Mononuclear cell (primary cell): ENCODE measurements around the gene CARS2. TPM values are rescaled to one million over a fixed set of nuclear protein-coding genes. Genes with fewer than 3 reads are reported as not detected.
"Not testable (repeated sequence)": the region's sequence is repeated elsewhere in the genome, so short reads cannot be mapped to it uniquely, and the experiment has no call there.

Experiments
- H3K27me3 ChIP-seq: 2 replicates; pipeline ENCODE4 v1.6.0; 2011; ENCODE audit warnings: low read length, control low read depth; ENCODE audit not compliant: insufficient read depth
- H3K4me1 ChIP-seq: 2 replicates; pipeline ENCODE4 v1.5.1; 2011; ENCODE audit warnings: mild to moderate bottlenecking, low read length, control low read depth; ENCODE audit not compliant: insufficient read depth
- H3K4me3 ChIP-seq: 2 replicates; pipeline ENCODE4 v1.5.1; 2011; ENCODE audit warnings: mild to moderate bottlenecking, low read length, moderate library complexity
- H3K9me3 ChIP-seq: 2 replicates; pipeline ENCODE4 v1.5.1; 2011; ENCODE audit warnings: low read depth, mild to moderate bottlenecking, control low read depth, low read length
- total RNA-seq: library from RNA; depleted of rRNA; stranded (reverse); fragments of >200 nt; gene quantifications from one replicate; pipeline ENCODE4 v1.2.3, GENCODE V29; 2012

CARS2 gene
- total RNA-seq, 1 donor = 44.4 TPM

DNA sequence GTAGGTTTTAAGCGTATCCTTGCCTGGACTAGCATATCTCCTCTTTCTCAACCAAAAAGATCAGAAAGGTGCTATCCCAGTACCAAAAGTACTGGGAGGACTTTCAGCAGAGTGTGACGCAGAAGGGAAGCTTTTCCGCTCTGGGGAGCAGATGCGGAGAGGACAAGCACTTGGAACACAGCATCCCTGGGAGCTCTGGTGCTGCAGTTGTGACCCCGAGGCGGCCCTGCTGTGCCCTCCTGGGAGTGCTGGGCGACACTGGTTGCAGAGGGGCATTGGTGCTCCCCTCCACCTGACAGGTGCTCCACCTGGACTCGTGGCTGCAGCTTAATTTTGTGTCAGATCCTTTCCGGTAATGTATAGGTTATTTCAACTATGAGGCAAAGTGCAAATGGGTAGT, 87.1 kb downstream of the CARS2 start:
- peaks cover 15% of the 10 kb centered on the region for H3K4me1 ChIP-seq
- H3K27me3 ChIP-seq = no peaks in the 10 kb centered on the region
- no peaks in the 10 kb centered on the region for H3K9me3 ChIP-seq
- no peak overlapping the region for H3K4me3 ChIP-seq

DNA sequence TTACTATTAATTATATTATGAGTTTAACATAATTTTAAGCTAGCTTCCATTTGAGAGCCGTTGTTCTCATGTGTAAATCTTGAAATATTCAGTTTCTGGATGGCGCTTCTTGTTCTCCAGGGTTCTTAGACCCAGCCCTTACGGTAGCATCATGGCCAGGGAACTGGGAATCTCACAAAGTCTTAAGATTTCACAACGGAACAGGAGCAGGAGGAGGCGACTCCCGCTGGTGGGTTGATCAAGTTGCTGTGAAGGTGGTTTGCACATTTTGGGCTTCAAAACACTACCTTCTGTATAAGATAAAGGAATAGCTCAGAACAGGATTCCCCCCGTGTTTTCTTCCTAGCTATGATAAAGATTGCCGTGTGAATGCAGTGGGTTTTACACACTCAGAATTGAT, 87.7 kb downstream of the CARS2 start:
- Histone ChIP-seq H3K27me3 (no peaks in the 10 kb centered on the region), H3K4me3 (no peak overlapping the region), H3K9me3 (no peaks in the 10 kb centered on the region), H3K4me1 (peaks cover 15% of the 10 kb centered on the region)

DNA sequence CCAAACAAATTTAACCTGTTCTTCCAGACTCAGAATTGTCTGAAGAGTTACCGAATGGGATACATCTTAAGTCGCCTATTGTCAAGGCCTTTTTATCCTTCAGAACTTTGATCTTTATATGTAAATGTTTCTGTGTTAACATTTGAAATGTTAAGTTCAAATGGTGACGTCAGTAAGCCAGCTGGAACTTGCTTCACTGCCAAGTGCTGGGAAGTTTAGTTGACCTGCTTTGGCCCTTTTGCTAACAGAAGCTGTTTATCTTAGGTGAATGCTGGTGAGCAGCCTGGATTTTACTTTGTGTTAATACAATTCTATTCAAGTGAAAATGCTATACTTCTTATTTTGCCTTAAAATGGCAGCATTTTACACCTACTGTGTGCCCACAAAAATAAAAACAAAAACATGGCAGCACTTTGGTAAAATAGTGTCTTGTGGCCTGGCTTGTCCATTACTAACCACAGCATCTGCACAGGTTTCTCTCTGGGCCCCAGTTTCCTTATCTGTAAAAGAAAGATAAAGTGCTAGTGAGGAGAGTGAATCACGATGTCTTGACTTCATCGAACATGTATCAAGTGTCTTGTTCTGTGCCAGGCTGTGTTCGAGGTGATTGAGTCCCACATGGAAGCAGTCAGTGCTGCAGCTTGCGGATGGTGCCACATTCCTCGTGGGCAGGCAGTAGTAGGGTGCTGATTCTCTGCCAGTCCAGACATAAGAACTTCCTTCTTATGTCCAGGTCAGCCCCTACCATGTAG, 88.4 kb downstream of the CARS2 start:
- no peak overlapping the region for H3K4me3 ChIP-seq

DNA sequence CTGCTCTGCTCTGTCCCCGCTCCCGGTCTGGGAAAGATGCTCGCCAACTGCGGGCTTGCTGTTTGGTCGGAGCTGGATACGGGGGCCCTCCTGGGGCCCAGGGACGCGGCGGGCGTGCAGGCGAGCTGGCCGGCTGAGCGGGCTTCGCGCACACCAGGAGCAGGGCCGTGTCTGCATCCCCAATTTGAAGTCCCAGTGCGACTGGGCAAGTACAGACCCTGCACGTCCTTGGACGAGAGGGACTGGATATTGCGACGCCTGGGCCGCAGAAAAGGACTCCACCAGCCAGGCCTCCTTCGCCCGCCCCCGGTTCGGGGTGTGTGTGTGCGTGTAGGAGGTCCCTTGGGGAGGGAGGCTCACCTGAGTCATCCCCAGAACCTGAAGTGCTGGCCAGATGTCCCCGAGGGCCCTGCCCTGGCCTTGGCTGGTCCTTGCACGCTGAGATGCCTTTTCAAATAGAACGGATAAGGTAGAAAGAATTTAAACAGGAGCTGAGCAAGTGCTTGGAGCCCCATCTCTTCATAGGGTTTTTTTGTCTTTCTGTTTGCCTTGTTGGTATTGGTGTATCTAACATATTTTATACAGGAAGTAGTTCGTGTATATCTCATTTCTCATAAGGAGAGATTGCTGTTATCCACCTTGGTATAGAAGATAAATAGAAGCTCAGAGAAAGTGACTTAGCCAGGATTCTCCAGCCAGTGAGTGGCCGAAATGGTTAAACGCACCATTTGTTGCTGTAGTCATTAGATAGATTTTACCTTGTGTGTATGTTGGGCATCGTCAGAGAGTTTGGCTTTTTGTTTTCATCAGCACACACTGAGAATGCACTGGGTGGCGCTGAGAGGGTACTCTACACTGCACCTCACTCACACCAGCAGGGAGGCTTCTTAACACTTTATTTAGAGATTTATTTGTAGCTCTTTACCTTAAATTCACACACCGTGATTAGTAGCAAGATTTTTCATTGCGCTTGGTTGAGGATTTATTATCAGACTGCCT, 89.5 kb downstream of the CARS2 start:
- H3K27me3 ChIP-seq = no peaks in the 10 kb centered on the region
- H3K4me3 ChIP-seq = peak overlapping the region; percentile 65
- H3K4me1 ChIP-seq = peaks cover 15% of the 10 kb centered on the region
- no peaks in the 10 kb centered on the region for H3K9me3 ChIP-seq

More for the DNA sequence above, 88.4 kb downstream of the CARS2 start:
- H3K27me3 ChIP-seq = no peaks in the 10 kb centered on the region
- peaks cover 15% of the 10 kb centered on the region for H3K4me1 ChIP-seq
- H3K9me3 ChIP-seq = no peaks in the 10 kb centered on the region

DNA sequence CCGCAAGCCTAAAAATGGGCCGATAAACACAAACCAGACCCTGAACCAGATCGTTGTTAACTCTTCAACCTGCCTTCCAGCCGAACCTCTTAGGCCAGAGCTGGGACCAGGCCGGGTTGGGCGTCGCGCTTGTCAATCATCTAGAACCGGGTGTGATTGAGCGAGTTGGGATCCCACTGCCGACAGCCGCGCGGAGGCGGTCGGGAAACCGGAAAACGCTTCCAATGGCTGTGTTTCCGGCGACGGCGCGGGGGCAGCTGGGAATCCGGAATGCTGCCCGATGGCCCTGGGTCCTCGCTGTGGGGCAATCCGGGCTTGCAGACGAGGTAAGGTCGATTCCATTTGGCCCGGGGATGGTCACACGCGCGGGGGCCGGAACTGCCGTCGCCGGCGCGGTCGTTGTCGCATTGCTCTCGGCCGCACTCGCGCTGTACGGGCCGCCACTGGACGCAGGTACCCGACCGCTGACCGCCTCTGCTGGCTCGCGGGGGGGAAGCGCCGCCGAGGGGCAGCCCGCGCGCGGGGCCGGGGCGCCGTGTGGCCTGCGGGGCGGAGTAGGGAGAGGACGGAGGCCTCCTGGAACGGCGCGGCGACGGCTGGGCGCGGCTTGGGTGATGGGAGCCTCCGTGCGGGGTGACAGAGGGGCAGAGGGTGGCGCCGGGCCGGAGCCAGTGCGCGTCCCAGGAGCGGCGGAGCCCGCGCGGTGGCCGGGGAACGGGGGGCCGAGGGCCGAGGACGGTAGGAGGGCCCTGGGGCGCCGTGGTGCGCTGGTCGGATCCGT, 90.4 kb downstream of the CARS2 start, which contains the start of gene NAXD:
TSS of gene NAXD (plus strand) at position 224 of the 781 bp plus-strand sequence. CDS start at position 281, 57 bp downstream.
- H3K4me3 ChIP-seq = peak within 1 kb of the TSS; percentile 65
- H3K9me3 ChIP-seq = no peaks in the 10 kb centered on the region
- peaks cover 15% of the 10 kb centered on the region for H3K4me1 ChIP-seq
- no peaks in the 10 kb centered on the region for H3K27me3 ChIP-seq

DNA sequence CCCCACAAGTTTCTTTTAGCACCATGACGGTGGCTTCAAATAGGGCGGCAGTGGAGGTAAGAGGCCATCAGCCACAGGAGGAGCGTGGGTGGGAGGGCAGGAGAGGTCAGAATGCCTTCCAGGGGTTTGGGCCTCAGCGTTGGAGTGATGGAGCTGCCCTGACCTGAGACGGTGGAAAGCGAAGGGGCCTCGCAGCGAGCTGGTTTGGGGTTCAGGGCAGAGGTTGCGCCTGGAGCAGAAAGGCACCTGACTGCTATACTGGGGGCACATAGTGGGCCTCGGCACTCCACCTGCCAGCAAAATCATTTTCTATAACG, 91.0 kb downstream of the CARS2 start:
- no peaks in the 10 kb centered on the region for H3K27me3 ChIP-seq
- peak overlapping the region; percentile 65 for H3K4me3 ChIP-seq
- no peaks in the 10 kb centered on the region for H3K9me3 ChIP-seq
- peaks cover 15% of the 10 kb centered on the region for H3K4me1 ChIP-seq

DNA sequence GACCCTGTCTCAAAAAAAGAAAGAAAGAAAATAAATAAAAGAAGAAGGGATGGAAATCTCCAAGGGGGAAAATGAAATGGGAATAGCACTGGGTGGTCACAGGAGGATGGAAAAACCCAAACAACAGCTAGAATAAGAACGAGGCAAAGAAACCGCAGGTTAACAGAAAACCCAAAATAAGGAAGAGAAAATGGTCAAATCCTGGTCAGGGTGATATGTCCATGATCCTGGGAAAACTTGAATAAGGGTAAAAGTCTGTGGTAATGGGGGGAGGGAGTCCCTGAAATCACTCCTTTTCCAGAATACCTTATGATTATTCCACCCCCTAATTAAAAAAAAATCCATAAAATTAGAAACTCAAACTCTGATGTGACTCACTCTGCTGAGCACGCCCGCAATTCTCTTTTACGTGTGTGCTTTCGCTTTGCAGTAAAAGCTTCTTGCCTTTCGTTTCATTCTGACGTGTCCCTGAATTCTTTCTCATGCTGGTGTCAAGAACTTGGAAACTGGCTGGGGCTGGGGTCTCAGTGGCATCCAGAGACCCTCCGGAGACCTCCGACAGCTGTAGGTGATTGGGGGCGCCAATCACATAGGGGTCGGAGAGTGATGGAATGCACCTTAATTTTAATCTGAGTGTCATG, 94.8 kb downstream of the CARS2 start:
- no peaks in the 10 kb centered on the region for H3K9me3 ChIP-seq
- no peak overlapping the region for H3K4me3 ChIP-seq
- peaks cover 2% of the 10 kb centered on the region for H3K4me1 ChIP-seq
- no peaks in the 10 kb centered on the region for H3K27me3 ChIP-seq

DNA sequence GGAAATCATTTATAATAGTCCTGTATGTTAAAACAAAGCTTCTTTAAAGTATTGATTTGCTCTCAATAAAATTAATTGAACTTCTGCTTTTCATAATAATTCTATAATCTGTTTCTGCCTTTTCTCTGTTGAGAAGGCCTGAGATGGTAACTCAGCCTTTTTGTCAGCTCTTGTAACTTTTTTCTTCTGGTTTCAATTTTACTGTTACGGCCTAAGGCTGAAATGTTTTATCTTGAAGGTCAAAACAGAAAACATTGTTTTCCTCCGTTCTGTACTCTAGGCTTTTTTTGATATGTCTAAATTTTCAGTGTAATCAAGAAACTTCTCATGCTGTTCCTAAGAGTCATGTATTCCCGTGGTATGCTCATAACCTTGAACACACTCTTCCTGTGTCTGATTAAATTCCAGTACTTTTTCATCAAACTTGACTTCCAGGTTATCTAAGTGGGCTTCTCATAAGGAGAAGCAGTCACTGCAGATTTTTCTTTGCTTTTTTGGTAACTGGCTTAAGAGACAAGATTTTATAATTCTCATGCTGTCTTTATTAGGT, 98.2 kb downstream of the CARS2 start:
- Histone ChIP-seq H3K4me3 (no peak overlapping the region), H3K4me1 (no peaks in the 10 kb centered on the region), H3K27me3 (no peaks in the 10 kb centered on the region), H3K9me3 (no peaks in the 10 kb centered on the region)

DNA sequence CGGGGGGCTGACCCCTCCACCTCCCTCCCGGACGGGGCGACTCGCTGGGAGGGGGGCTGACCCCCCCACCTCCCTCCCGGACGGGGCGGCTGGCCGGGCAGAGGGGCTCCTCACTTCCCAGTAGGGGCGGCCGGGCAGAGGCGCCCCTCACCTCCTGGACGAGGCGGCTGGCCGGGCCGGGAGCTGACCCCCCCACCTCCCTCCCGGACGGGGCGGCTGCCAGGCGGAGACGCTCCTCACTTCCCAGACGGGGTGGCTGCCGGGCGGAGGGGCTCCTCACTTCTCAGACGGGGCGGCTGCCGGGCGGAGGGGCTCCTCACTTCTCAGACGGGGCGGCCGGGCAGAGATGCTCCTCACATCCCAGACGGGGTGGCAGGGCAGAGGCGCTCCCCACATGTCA, 99.6 kb downstream of the CARS2 start:
- H3K27me3 ChIP-seq, H3K4me3 ChIP-seq, H3K9me3 ChIP-seq, H3K4me1 ChIP-seq: not testable (repeated sequence)

DNA sequence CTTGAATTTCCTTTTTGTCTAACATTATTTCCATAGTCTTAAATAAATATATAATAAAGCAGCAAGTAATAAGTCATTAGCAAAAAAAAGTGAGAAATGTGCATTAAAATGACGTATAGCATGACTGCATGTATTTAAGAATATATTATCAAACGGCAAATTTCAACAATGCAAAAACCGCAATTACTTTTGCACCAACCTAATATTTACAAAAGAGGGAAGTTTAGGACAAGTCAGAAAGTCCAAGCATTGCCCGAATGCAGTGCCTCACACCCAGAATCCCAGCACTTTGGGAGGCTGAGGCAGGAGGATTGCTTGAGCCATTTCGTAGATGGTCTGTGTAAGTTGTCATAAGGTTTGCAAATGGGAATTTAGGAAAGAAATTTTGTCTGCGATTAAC, 100.8 kb downstream of the CARS2 start:
- no peaks in the 10 kb centered on the region for H3K4me1 ChIP-seq

DNA sequence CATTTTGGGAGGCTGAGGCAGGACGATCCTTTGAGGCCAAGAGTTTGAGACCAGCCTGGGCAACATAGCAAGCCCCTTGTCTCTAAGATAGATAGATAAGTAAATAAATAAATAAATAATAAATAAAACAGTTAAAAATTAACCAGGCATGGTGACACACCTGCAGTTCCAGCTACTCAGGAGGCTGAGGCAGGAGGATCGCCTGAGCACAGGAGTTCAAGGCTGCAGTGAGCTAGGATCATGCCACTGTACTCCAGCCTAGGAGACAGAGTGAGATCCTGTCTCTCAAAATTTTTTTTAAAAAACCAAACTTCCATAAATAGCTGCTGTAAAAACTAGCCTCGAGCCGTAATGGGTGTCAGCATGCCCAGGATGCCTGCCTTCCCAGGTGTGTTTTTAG, 104.9 kb downstream of the CARS2 start:
- no peaks in the 10 kb centered on the region for H3K9me3 ChIP-seq
- no peaks in the 10 kb centered on the region for H3K4me1 ChIP-seq
- no peak overlapping the region for H3K4me3 ChIP-seq
- H3K27me3 ChIP-seq = no peaks in the 10 kb centered on the region

More for the DNA sequence above, 100.8 kb downstream of the CARS2 start:
- Histone ChIP-seq H3K4me3 (no peak overlapping the region), H3K27me3 (no peaks in the 10 kb centered on the region), H3K9me3 (no peaks in the 10 kb centered on the region)

DNA sequence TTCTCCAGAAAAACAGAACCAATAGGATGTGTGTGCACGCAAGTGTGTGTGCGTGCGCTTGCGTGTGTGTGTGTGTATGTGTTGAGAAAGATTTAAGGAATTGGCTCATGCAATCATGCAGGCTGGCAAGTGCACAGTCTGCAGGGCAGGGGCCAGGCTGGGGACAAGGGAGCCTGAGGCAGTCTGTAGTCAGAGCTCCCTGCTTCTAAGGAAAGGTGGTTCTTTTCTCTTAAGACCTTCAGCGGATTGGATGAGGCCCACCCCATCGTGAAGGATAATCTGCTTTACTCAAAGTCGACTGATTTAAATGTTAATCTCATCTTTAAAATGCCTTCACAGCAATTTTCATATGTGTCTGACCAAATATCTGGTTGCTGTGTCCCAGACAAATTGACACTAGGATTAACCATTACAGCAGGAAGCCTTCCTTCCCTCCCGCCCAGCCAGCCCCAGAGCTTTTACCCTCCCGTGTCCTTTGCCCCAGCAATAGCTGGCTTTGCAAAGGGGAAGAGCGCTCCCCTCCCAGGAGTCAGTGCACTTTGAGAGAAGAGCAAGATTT, 105.6 kb downstream of the CARS2 start:
- H3K27me3 ChIP-seq = no peaks in the 10 kb centered on the region
- no peaks in the 10 kb centered on the region for H3K4me1 ChIP-seq
- no peaks in the 10 kb centered on the region for H3K9me3 ChIP-seq
- no peak overlapping the region for H3K4me3 ChIP-seq

DNA sequence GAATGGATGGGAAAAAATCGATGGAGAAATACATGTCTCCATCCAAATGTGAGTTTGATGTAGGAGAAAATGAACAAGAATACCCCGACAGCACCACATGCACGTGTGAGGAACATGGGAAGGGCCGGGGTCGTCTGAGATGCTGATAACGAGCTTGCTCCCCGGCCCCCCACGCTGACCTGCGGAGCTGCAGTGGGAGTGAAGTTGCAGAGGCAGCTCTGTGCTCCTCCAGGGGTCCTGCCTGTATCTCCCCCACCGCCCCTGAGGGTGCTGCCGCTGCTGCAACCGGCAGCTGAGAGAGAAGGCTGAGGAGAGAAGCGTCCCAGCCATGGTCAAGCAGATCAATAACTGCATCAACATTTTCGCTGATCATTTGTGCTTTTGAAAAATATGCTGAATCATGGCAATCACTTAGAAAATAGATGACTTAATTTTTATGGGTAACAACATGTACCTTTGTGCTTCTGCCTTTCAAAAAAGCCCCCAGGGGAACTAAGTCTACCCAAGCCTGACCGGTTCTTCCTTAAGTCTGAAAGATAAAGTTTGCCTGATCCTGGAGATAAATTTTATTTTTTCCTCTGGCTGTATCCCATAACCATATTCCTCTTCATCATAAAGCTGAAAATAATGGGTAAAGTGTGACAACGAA, 108.8 kb downstream of the CARS2 start:
- Histone ChIP-seq H3K9me3 (no peaks in the 10 kb centered on the region), H3K4me1 (no peaks in the 10 kb centered on the region), H3K27me3 (no peaks in the 10 kb centered on the region), H3K4me3 (no peak overlapping the region)
